AG10803 (cell line): ENCODE measurements around the gene RNF19B.

Source experiments
- DNase-seq: peaks from one replicate; pipeline ENCODE4 v3.0.0; 2010; ENCODE audit warnings: low read depth
- H3K4me3 ChIP-seq: 2 replicates; pipeline ENCODE4 v1.5.1; 2011; ENCODE audit warnings: mild to moderate bottlenecking, low read length, control low read depth
- TF ChIP-seq, protein P1 (sequence below): conservative IDR thresholded peaks from 2 replicates; pipeline ENCODE4 v1.5.1; 2011; ENCODE audit warnings: mild to moderate bottlenecking, low read length, control low read depth, inconsistent platforms

Gene RNF19B

DNA sequence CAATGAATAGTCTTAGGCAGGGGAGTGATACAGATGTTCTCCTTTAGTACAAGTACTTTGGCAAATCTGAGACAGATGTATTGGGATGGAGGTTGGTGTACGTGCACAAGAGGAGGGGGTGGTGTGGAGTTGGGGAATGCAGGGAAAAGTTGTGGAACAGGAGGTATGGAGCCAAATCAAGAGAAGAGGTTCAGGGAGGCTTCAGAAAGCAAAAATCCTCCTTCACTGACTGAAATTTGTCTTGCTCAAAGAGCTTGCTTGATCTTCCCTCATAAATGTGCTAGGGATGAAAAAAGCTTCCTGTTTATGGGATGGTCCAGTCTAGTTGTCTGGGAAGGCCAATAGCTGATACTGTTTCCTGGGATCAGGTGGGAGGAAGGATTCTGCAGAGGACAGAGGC lies 5.8 kb downstream of the RNF19B start:
- DNase-seq = no peak
- TF ChIP-seq, protein P1, sequence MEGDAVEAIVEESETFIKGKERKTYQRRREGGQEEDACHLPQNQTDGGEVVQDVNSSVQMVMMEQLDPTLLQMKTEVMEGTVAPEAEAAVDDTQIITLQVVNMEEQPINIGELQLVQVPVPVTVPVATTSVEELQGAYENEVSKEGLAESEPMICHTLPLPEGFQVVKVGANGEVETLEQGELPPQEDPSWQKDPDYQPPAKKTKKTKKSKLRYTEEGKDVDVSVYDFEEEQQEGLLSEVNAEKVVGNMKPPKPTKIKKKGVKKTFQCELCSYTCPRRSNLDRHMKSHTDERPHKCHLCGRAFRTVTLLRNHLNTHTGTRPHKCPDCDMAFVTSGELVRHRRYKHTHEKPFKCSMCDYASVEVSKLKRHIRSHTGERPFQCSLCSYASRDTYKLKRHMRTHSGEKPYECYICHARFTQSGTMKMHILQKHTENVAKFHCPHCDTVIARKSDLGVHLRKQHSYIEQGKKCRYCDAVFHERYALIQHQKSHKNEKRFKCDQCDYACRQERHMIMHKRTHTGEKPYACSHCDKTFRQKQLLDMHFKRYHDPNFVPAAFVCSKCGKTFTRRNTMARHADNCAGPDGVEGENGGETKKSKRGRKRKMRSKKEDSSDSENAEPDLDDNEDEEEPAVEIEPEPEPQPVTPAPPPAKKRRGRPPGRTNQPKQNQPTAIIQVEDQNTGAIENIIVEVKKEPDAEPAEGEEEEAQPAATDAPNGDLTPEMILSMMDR = no peak
- H3K4me3 ChIP-seq = no peak overlapping the region

DNA sequence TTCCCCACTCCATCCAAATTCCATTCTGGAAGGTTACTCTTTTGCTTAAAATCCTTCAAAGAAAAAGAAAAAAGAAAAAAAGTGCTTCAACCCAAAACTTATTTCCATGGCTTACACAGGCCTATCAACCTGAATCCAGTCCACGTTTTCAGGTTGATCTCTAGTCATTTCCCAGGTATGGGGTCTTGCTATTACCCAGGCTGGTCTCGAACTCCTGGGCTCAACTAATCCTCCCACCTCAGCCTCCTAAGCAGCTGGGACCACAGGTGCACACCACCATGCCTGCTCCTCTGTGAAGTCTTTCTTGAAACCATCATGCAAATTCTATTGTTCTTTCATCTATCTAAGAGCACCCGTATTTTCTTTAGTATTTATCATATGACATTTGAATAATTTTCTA lies 7.6 kb downstream of the RNF19B start:
- TF ChIP-seq, protein P1 = no peak
- H3K4me3 ChIP-seq = no peak overlapping the region
- DNase-seq = no peak

DNA sequence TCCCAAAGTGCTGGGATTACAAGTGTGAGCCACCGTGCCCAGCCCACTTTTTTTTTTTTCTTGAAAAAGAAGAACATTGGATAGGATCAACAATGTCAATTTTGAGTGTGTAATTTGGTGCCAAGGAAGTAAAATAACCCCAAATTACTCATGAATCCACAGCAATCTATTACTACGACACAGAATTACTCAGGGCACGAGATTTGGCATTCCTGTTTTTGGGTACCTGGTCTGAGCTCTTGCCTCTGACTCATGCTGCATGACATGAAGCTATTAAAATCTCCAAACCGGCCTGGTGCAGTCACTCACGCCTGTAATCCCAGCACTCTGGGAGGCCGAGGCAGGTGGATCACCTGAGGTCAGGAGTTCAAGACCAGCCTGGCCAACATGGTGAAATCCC lies 10.4 kb downstream of the RNF19B start:
- DNase-seq = no peak
- TF ChIP-seq, protein P1 = no peak
- no peak overlapping the region for H3K4me3 ChIP-seq

DNA sequence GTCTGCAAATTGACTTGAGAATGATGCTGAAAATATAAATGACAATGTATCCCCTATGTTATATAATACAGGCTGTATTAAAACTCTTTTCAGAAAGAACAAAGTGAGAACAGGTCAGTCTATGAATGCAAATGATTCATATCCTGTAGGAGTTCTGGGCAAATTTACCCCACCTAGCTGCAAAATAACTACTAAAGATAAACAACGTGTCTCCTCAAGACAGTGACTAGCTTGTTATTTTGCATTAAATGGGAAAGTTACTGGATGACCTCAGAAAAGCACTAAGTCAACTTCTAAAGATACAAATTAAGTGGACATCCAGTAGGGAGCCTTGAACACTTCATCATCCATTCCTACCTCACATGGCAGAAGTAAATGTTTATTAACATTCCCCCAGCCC lies 11.1 kb downstream of the RNF19B start:
- DNase-seq = no peak
- H3K4me3 ChIP-seq = no peak overlapping the region
- TF ChIP-seq, protein P1 = no peak

DNA sequence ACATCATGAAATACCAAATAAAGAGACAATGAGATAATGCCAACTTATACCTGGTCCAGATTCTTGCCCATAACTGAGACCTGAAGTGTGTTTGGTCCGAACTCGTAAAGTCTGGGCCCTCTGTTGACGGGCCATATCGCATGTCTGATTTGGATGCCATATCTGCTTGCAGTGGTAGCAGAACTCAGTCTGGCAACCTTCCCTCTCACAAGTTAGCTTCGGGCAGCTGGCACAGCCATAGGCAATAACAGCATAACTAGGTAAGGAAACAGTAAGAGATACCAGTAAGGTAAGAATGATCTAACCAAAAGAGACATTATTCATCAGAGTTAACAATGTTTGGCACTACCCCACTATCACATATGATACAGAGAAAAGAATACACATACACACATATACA lies 15.1 kb downstream of the RNF19B start:
- no peak overlapping the region for H3K4me3 ChIP-seq
- DNase-seq = no peak
- TF ChIP-seq, protein P1 = no peak

DNA sequence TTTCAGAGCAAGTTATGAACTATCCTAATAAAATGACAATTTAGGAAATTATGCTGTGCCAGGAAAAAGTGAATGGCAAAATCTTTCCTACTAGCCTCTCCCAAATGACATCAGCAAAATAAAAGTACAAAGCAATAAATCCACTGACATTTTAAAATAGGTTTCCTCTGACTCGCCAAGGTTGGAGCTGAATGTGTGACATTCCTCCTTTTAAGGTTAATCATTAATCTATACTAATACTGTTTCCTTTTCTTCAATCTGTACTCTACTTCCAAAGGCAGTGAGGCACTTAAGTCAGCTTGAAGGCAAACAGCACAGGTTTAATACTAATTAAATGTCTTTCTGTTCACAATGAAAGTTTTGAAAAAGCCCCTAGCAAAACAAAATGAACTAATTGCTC lies 15.7 kb downstream of the RNF19B start:
- no peak for DNase-seq
- H3K4me3 ChIP-seq = no peak overlapping the region
- TF ChIP-seq, protein P1 = no peak

DNA sequence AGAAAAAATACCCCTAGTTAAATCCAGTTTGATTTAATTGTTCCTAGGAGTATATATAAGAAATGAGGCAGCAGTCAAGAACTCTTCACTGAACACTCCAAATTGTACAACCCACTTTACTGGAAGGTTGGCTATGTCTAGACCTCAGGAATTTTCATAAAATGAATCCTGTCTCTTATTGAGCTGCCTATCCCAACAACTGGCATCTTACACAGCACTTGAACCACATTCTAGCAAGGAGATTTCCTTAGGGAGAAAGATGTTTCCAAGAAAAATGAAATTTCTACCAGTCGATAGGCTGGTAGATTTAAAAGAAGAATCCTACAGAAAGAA lies 16.3 kb downstream of the RNF19B start:
- H3K4me3 ChIP-seq = no peak overlapping the region
- TF ChIP-seq, protein P1 = no peak
- no peak for DNase-seq
